HCT116 (cell line): ENCODE results near the gene UTP20.

Experiments used
- CEBPB ChIP-seq: IDR thresholded peaks from 2 replicates; pipeline ENCODE4 v1.6.1; 2012; ENCODE audit warnings: low read depth
- EZH2 ChIP-seq: fragments of 200-600 bp; sonication (generic); IDR thresholded peaks from 2 replicates; pipeline ENCODE4 v1.6.1; 2017; ENCODE audit warnings: antibody characterized with exemption, mixed run types
- FOSL1 ChIP-seq: IDR thresholded peaks from 2 replicates; pipeline ENCODE4 v1.6.1; 2012; ENCODE audit warnings: low read depth
- JUND ChIP-seq: IDR thresholded peaks from 2 replicates; pipeline ENCODE4 v1.6.1; 2012
- POLR2A ChIP-seq: IDR thresholded peaks from 2 replicates; pipeline ENCODE4 v1.7.0; 2011; ENCODE audit warnings: borderline replicate concordance; ENCODE audit not compliant: insufficient read depth, insufficient read length; ENCODE audit errors: extremely low read depth
- POLR2AphosphoS5 ChIP-seq: IDR thresholded peaks from 2 replicates; pipeline ENCODE4 v1.6.1; 2011; ENCODE audit warnings: mild to moderate bottlenecking, low read depth, low read length, moderate library complexity
- SRF ChIP-seq: IDR thresholded peaks from 2 replicates; pipeline ENCODE4 v1.6.1; 2012; ENCODE audit warnings: low read depth
- YY1 ChIP-seq: IDR thresholded peaks from 2 replicates; pipeline ENCODE4 v1.6.1; 2011; ENCODE audit warnings: low read length, low read depth, moderate library complexity, mild to moderate bottlenecking; ENCODE audit not compliant: insufficient replicate concordance; ENCODE audit errors: extremely low read depth
- ZFX ChIP-seq: fragments of 450-650 bp; IDR thresholded peaks from 2 replicates; pipeline ENCODE4 v1.6.1; 2017
- ZNF274 ChIP-seq: fragments of 200-500 bp; sonication (Bioruptor generic); IDR thresholded peaks from 2 replicates; pipeline ENCODE4 v1.6.1; 2014; ENCODE audit warnings: mild to moderate bottlenecking, low read depth, low read length, inconsistent platforms
- TF ChIP-seq, protein P1 (sequence below), 3 experiments: fragments of 200-600 bp in 1 of 3; sonication (generic) in 1 of 3; IDR thresholded peaks in 2 of 3; conservative IDR thresholded peaks in 1 of 3; 2 replicates each; pipeline ENCODE4 v1.5.1; 2012 to 2017; ENCODE audit warnings: low read depth in 2 of 3, low read length in 2 of 3, antibody characterized with exemption in 1 of 3, borderline replicate concordance in 1 of 3, control low read depth in 1 of 3, mild to moderate bottlenecking in 1 of 3, mixed read lengths in 1 of 3, mixed run types in 1 of 3, moderate library complexity in 1 of 3; ENCODE audit not compliant: insufficient read depth in 1 of 3
- TF ChIP-seq, protein P2 (sequence below): IDR thresholded peaks from 2 replicates; pipeline ENCODE4 v1.6.1; 2012
- TF ChIP-seq, protein P3 (sequence below): IDR thresholded peaks from 2 replicates; pipeline ENCODE4 v1.6.1; 2012

DNA sequence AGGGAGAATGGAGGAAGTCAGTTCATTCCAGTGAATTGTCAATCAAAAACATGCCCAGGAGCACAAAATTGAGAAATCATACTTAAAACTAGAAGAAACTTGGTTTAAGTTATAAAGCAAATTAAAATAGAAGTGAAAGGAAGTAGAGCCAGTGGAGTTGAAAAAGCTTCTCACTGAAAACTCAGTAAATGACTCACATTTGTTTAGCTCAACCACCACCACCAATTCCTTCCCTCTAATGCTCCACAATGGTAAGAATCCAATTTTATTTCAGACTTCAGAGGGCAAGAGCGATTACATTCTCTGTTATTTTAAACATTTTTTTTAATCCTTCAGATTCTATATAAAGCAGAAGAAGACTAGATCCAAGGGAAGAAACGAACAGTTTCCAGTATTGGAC lies 19.4 kb downstream of the UTP20 start:
- TF ChIP-seq EZH2 = no peak
- TF ChIP-seq, protein P1, sequence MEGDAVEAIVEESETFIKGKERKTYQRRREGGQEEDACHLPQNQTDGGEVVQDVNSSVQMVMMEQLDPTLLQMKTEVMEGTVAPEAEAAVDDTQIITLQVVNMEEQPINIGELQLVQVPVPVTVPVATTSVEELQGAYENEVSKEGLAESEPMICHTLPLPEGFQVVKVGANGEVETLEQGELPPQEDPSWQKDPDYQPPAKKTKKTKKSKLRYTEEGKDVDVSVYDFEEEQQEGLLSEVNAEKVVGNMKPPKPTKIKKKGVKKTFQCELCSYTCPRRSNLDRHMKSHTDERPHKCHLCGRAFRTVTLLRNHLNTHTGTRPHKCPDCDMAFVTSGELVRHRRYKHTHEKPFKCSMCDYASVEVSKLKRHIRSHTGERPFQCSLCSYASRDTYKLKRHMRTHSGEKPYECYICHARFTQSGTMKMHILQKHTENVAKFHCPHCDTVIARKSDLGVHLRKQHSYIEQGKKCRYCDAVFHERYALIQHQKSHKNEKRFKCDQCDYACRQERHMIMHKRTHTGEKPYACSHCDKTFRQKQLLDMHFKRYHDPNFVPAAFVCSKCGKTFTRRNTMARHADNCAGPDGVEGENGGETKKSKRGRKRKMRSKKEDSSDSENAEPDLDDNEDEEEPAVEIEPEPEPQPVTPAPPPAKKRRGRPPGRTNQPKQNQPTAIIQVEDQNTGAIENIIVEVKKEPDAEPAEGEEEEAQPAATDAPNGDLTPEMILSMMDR (IDR thresholded peaks at IDR 0.05 in 2 of 3, conservative IDR thresholded peaks at IDR 0.05 in 1 of 3; ENCODE audit: borderline replicate concordance in 1 of 3, insufficient read depth in 1 of 3, low read depth in 2 of 3, low read length in 2 of 3) = no peak
- TF ChIP-seq POLR2A = no peak
- no peak for TF ChIP-seq FOSL1
- no peak for TF ChIP-seq ZFX
- TF ChIP-seq SRF = no peak
- TF ChIP-seq, protein P2, sequence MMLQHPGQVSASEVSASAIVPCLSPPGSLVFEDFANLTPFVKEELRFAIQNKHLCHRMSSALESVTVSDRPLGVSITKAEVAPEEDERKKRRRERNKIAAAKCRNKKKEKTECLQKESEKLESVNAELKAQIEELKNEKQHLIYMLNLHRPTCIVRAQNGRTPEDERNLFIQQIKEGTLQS = no peak
- no peak for TF ChIP-seq ZNF274
- TF ChIP-seq, protein P3, sequence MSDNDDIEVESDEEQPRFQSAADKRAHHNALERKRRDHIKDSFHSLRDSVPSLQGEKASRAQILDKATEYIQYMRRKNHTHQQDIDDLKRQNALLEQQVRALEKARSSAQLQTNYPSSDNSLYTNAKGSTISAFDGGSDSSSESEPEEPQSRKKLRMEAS = no peak
- TF ChIP-seq JUND = no peak
- TF ChIP-seq POLR2AphosphoS5 = no peak
- no peak for TF ChIP-seq YY1
- TF ChIP-seq CEBPB = no peak
